ENCODE results near the gene CLIP4. TPM values are rescaled to one million over a fixed set of nuclear protein-coding genes. Genes with fewer than 3 reads are reported as not detected.

The CLIP4 gene
- total and polyA plus RNA-seq, 2 of the 4 experiments (the other 2 are of a cell fraction), result 29.7 to 66.3 TPM

DNA sequence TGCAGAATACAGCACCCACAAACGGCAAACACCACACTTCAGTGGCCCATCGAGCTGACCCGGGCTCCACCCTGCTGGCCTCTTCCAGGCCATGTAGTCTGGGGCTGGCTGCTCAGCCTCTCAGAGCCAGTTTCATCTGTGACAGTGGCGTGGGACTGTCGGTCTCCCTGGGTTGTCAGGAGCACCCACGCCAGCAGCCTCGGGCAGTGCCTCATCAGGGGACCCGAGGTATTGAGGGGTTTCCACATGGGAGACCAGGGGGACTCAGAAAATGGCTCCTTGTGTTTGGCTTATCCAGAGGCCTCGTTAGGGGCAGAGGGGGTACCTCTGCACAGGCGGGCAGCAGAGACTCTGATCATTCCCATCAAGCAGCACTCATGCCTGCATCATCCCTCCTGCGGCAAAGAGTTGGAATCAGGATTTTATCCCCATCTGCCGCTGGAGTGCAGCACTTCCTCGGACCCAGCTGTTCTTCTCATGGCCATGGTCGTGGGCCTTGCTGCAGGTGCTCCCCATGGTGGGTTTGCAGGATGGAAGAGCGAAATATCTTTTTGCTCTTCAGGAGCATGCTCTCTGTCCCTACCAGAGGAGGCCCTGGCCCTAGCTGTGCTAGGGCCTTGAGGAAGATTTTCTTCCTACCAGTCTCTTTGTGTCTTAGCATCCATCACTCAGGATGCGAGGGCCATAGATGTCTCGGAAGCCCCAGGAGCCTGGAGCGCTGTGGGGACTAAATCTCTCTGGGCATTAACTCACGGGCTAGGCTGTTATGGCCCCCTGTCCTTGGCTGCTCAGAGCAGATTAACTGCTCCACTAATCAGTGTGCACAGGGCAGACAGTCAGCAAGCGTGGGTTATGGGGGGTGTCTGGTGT is 100.8 kb downstream of the CLIP4 start:
- H3K79me1 ChIP-seq (ENCODE audit: low read depth in 1 of 2, low read length in 2 of 2), result no peaks in the 10 kb centered on the region
- no peak overlapping the region for H2BK120ac ChIP-seq (ENCODE audit: low read depth, low read length)
- WGBS, 2 experiments (ENCODE audit: extremely low coverage in 2 of 2, insufficient read length in 1 of 2), result 90% methylated on average over 5 of the region's 20 CpGs; no CpG with 5 or more reads in 1 of the 2 experiments
- ATAC-seq (ENCODE audit: low read depth) (no peak), DNase-seq (no peak)
- no peak overlapping the region for H3K4me3 ChIP-seq (ENCODE audit: insufficient read depth, low read depth, low read length)
- H3K27me3 ChIP-seq (ENCODE audit: control insufficient read depth, insufficient read depth, low read length), result peaks cover 12% of the 10 kb centered on the region
- H3K9me1 ChIP-seq (ENCODE audit: insufficient read depth, low read length), result peaks cover 3% of the 10 kb centered on the region; the same call in 1 of the 2 replicates
- no peak overlapping the region for H2AK5ac ChIP-seq (ENCODE audit: low read depth, low read length)
- H3K14ac ChIP-seq (replicated peaks; ENCODE audit: low read depth, low read length), result no peak overlapping the region
- no peak overlapping the region for H2BK15ac ChIP-seq (ENCODE audit: low read depth, low read length)
- intact Hi-C loops (cut with micrococcal nuclease) (no loop called here), dilution Hi-C loops (cut with HindIII; ENCODE audit: low sequenced_read_pairs, unreplicated experiment) (no loop called here), in situ Hi-C loops (cut with MboI; ENCODE audit: low sequenced_read_pairs) (no loop called here)
- ChIA-PET CTCF (no interaction called here), POLR2A (ENCODE audit: unreplicated experiment) (no interaction called here)
- H3K9ac ChIP-seq (ENCODE audit: low read depth, low read length), result no peak overlapping the region
- H4K91ac ChIP-seq (ENCODE audit: insufficient read depth, low read depth, low read length), result no peak overlapping the region
- peak overlapping the region; percentile 79 for H2BK5ac ChIP-seq (ENCODE audit: low read depth, low read length, poor library complexity, severe bottlenecking)
- no TSS peak for BruUV-seq (replicated peaks)
- no peaks in the 10 kb centered on the region for H3K36me3 ChIP-seq (ENCODE audit: control insufficient read depth, insufficient read depth, low read length)
- no peak overlapping the region; the same call in 1 of the 2 replicates for H2BK20ac ChIP-seq (ENCODE audit: low read depth, low read length)
- H4K20me1 ChIP-seq (ENCODE audit: insufficient read depth, low read length), result no peaks in the 10 kb centered on the region
- no peak overlapping the region for H3K18ac ChIP-seq (ENCODE audit: low read depth, low read length)
- no peak overlapping the region for H3K27ac ChIP-seq (ENCODE audit: insufficient read depth, low read length)
- no peak overlapping the region for H3K23ac ChIP-seq (ENCODE audit: low read depth, low read length)
- no peaks in the 10 kb centered on the region for H3K9me3 ChIP-seq (ENCODE audit: control insufficient read depth, insufficient read depth, low read length)
- H2AK9ac ChIP-seq (replicated peaks; ENCODE audit: low read depth, low read length, poor library complexity), result no peak overlapping the region
- no peak overlapping the region for H2AFZ ChIP-seq (replicated peaks; ENCODE audit: low read length, poor library complexity)
- H3K4me2 ChIP-seq (ENCODE audit: low read depth, low read length), result no peak overlapping the region
- peaks cover 2% of the 10 kb centered on the region; the same call in 1 of the 2 replicates for H3K4me1 ChIP-seq (ENCODE audit: control insufficient read depth, insufficient read depth, low read length)
- H3K56ac ChIP-seq (ENCODE audit: extremely low read depth, insufficient read depth, low read length), result no peak overlapping the region
- H3K4ac ChIP-seq (ENCODE audit: low read depth, low read length), result no peak overlapping the region
- H4K8ac ChIP-seq (ENCODE audit: low read depth in 2 of 2, low read length in 2 of 2), result no peak overlapping the region
- H4K5ac ChIP-seq (ENCODE audit: low read depth, low read length), result no peak overlapping the region
- TF ChIP-seq BHLHE40 (IDR thresholded peaks at IDR 0.05; ENCODE audit: low read depth, low read length), result no peak
- no peak for TF ChIP-seq CEBPB (IDR thresholded peaks at IDR 0.05; ENCODE audit: low read depth, low read length)
- TF ChIP-seq NFE2L2 (IDR thresholded peaks at IDR 0.05; ENCODE audit: low read depth, low read length), result no peak
- TF ChIP-seq, protein P1, sequence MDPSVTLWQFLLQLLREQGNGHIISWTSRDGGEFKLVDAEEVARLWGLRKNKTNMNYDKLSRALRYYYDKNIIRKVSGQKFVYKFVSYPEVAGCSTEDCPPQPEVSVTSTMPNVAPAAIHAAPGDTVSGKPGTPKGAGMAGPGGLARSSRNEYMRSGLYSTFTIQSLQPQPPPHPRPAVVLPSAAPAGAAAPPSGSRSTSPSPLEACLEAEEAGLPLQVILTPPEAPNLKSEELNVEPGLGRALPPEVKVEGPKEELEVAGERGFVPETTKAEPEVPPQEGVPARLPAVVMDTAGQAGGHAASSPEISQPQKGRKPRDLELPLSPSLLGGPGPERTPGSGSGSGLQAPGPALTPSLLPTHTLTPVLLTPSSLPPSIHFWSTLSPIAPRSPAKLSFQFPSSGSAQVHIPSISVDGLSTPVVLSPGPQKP (IDR thresholded peaks at IDR 0.05; ENCODE audit: borderline replicate concordance, low read depth, low read length), result no peak
- TF ChIP-seq RCOR1 (IDR thresholded peaks at IDR 0.05; ENCODE audit: insufficient replicate concordance, low read length), result no peak
- no peak for TF ChIP-seq POLR2A (IDR thresholded peaks at IDR 0.05; ENCODE audit: low read depth, low read length)
- TF ChIP-seq SMC3 (IDR thresholded peaks at IDR 0.05; ENCODE audit: low read depth, low read length), result no peak
- no peak for TF ChIP-seq MXI1 (IDR thresholded peaks at IDR 0.05; ENCODE audit: borderline replicate concordance, low read depth, low read length)
- TF ChIP-seq MAFK (IDR thresholded peaks at IDR 0.05; ENCODE audit: low read depth, low read length), result no peak
